NCI-H446 treated with DMSO at 0.1 percent for 48 hours (cell line): ENCODE measurements around the gene HOXB7.

ENCODE experiments used
- DNase-seq: peaks from one replicate; lab custom pipeline; 2025; lab: John Stamatoyannopoulos, UW

HOXB7 gene

DNA sequence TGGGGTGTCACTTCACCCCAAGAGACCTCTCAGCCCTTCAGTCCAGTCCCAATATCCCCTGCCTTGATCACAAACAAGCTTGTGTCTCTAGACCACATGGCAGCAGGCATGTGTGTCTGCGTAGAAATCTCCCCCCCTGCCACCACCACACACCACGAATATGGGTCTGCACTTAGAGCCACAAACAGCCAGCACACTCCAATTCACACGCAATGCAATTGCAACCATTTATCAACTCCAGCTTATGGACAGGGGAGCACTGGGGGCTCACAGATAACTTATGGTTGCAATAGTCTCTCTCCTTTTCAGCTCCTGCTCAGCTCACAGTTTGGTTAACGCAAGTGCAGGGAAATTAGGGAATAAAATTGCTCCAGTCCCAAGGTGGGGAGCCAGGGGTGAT, 12.8 kb upstream of the HOXB7 start:
- no peak for DNase-seq

DNA sequence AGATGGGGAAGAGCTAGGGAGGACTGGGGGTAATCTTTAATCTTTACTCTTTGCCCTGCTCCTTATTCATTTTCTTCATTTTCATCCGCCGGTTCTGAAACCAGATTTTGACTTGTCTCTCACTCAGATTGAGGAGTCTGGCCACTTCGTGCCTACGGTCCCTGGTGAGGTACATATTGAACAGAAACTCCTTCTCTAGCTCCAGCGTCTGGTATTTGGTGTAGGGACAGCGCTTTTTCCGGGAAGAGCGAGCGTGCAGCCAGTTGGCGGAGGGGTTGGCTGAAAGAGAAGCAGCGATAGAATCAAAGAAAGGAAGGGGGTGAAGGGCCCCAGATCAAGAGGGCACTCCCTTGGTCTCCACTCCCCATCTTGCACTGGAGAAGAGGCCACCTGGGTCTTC, 12.0 kb upstream of the HOXB7 start:
- no peak for DNase-seq

DNA sequence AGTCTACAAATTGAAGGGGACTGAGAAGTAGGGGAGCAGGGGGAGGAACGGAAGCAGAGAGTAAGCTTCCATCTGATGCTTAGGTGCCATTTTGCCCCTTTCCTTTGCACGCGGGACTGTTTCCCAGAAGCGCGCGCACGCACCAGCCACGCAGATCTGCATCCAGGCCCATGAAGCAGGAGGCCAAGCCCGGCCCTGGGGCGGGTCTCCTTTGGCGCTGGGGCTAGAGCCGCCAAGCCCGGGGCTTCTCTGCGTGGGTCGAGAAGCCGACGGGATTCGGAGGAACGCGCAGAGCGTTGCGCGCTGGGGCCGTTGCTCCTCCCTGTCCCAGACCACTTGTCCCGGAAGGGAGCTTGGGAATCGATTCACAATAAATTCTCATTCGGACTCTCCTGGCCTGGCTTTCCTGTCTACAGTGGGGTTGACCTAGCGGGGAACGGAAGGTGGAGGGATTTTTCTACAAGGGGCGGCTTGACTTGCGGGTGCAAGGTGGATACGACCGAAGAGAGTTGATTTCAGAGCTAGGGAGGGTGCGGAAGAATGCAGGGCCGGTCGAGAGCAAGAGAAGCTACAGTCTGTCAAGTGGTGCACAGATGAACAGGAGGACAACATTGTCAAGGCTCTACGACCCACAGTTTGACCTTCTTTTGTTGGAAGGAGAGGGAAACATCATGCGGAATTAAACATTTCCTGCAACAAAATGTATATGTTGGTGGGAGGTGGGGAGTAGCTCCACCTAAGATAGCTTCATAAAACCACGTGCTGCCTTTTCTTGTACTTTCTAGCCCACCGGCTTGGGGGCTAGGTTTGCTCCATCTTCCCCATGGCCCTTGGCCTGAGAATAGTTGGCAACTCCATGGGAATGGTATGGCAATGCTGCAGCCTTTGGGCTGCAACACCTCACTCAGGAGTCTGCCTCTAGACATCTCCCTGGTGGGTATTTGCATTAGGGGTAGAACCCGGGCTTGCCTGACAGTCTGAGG, 10.9 kb upstream of the HOXB7 start:
- DNase-seq: no peak

DNA sequence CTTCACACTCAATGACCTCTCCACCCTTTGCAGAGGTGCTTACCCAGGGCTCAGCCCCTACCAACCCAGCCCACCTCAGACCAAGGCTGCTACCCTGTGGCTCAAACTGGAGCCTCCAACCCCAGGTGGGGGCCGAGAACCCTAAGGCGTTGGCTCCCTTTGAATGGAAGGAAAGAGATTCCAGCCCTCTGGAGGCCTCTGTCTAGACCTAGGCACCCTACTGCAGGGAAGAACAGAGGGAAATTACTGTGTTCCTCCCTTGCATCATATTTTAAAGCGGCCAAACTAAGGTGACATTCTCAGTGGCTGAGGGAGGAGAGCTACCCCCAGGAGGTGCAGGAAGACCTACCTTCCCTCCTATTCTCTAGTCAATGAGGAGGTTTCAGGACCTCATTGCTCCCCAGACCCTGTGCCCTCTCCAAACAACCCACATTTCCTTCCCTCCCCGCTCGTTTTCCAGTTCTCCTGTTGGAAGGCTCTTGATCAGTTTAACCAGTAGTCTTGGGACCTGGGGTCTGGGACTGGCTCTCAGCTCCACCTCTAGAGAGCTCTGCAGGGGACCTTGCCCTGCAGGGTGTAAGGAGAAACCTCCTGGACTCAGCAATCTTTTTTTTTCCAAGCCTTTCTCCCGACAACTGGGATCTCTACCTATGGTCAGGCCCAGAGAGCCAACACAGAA, 9.8 kb upstream of the HOXB7 start:
- no peak for DNase-seq

DNA sequence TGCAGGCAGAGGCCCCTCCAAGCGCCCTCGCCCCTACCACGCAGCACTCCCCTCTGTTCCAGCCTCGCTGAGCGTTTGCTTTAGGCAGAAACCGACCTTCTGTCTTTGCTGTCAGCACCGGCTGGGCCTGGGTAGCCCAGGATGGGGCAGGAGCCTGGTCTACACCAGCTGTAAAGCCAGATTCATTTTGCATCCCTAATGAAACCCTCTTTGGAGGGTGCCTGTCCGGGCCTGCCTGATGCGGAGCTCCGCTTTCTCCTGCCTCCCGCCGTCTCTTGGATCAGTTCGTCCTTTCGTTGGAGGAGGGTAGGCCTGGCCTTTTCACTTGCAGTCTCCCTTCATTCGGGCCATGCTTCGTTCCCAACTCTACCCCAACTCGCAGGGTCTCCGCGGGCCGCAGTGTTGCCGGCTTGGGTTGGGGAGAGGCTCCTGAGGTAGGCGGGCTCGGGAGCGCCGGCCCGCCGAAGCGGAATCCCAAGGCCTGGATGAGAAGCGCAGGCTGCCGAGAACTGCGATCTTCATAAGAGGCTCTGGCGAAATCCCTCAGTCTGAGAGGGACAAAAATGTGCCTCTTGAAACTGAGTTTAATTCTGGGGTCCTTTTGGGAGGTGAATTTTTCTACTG, 9.1 kb upstream of the HOXB7 start:
- no peak for DNase-seq

- peak; percentile 10 for DNase-seq
These were observed 7.6 kb upstream of the HOXB7 start for GRCh38 chr17:48618256-48618896.

DNA sequence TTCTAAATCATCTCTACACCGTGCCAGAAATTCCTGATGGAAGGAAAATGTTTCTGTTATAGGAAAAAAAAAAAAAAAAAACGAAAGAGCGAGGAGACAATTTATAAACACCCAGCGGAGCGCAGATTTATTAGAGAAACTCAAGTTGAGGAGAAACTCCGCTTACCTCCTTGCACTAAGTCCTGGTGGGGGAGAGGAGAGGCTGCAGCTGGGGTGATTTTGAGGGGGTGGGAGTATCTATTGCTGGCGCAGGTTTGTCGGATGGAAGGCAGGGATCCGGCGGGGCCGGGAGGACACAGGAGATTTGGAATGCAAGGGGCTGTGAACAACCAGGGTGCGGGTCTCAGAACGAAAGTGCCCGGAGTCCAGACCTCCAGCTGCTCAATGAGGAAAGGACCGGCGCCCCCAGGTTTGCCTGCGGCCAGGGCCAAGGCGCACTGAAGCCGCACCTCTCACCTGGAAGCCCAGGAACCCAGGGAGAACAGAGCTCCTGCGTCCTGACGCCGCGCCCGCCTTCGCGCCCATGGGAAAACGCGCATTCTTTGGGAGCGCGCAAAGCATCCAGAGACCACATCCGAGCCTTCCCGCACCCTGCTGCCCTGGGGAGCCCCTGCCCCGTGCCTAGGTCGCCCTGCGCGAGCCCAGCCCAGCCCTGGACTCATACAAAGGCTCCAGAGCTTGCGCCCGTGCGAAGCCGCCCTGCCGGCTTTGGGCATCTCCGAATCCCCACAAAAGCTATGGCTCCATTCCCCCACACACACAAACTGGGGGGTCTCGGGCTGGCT, 6.8 kb upstream of the HOXB7 start:
- no peak for DNase-seq

DNA sequence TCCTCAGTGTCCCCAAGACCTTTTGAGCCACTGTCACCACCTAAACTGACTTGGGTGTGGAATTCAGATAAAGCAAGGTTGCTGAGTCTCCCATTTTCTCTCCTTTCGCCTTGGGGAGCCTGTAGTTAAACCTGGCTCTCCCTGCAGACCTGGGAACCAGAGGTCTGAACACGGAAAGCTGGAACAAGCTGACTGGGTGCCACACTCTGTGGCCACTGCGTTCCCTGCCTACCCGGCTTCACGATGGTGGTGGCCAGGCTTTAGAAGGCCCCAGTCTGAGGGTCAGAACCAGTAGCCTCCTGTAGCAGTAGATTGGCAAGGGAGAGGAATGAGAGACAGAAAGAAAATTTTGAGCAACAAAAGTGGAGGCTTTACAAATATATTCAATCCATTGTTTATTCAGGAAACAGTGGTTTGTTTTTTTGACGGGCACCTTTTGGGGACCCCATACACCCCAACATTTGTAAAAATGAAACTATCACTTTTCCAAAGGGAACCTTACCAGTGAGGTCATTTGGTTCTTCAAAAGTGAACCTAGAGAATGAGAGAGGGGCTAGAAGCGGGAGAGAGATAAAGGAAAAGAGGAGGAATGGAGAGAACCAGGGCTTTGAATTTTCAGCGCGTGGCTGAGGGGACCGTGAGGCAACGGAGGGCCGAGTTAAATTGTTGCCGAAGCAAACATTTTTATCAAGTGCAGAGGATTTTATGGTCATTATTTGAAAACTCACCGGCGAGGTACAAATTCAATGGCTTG, 6.1 kb upstream of the HOXB7 start:
- no peak for DNase-seq

DNA sequence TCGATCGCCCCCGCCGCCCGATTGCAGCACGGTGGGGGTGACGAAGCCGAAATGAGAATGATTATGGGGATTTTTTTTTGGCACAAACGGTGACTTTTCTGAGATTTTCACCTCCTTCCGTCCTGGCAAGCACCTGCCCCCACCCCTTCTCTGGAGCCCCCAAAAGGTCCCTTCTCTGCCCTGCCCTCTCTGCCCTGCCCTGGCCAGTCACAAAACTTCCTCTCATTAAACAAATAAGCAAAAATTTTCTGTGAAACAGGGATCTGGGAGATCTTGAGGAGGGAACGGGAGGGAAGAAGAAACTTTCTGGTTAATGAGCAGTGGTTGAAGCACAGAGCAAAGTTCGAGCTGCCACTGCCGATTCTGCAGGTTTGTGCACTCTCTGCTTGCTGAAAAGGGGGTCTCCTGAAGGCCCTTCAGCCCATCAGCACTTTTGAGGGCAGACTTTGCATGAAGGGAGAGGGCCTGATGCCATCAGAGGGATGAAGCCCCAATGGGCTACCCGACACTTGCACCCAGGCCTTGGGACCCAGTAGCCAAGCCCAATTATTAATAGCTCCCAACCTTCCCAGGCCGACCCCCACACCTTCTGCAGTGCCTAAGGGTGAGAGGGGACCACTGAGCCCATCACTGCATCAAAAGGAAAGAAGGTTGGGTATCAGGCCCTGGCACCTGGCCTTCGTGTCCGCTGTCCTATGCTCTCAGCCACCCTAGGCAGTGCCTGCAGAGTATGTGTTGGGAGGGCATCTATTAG, 5.3 kb upstream of the HOXB7 start:
- DNase-seq: no peak

DNA sequence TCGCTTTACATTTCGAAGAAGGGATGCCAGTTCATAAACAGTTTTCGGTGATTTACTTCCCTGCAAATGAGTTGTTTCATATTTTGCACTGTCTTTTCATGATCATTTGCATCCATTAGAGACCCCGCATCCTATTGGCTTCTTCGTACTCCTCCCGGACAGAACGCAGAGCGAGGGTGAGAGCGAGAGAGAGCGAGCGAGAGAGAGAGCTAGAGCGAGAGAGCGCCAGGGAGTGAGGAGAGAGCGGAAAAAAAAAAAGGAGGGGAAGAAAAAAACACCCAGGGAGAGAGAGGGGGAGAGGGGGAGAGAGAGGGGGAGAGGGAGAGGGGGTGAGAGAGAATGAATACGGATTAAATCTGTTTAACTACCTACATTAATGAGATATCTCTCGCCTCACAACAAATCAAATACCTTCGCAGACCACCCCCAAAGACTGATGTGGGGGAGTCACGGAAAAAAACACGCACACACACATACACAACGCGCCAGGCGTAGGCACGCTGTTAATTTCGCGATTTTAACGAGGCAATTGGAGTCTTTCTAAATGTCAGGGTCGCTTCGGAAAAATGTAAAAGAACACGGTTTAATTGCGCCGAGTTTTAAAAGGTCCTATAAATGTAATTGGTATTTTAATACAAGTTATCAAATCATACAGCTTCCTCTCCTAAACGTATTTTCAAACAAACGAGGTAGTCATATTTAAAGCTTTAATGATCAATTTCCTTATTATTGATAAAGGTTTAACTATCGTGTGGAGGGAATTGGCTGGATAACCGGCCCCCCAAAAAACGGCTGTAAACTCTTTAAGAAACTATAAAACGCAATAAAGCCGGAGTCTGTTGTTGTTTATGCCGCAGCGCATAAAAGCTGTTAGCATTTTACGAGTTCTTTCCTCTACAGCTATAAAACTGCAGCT, 4.5 kb upstream of the HOXB7 start, which contains the start of gene HOXB8:
TSS of gene HOXB8 (minus strand) at position 246 of the 916 bp plus-strand sequence. CDS start 588 bp downstream, outside the sequence.
- DNase-seq: no peak

GRCh38 chr17:48613862-48614694, 3.3 kb upstream of the HOXB7 start:
- no peak for DNase-seq

GRCh38 chr17:48612854-48613691, 2.3 kb upstream of the HOXB7 start:
- DNase-seq: no peak

- DNase-seq: no peak
These were observed 1.6 kb upstream of the HOXB7 start for GRCh38 chr17:48612456-48612853.

GRCh38 chr17:48611681-48612455, 1.1 kb upstream of the HOXB7 start:
- no peak for DNase-seq

GRCh38 chr17:48611213-48611612, 396 bp upstream of the HOXB7 start:
- no peak for DNase-seq

GRCh38 chr17:48609759-48610281, 997 bp downstream of the HOXB7 start:
- DNase-seq: no peak
